ENCODE results near the gene CFH.
A peak's percentile ranks its signal among the peaks of the same experiment; 100 is the strongest.
"Not testable (repeated sequence)": the region's sequence is repeated elsewhere in the genome, so short reads cannot be mapped to it uniquely, and the experiment has no call there.

Gene CFH

GRCh38 chr1:196773713-196774112 lies 121.9 kb downstream of the CFH start:
- DNase-seq, result no peak

DNA sequence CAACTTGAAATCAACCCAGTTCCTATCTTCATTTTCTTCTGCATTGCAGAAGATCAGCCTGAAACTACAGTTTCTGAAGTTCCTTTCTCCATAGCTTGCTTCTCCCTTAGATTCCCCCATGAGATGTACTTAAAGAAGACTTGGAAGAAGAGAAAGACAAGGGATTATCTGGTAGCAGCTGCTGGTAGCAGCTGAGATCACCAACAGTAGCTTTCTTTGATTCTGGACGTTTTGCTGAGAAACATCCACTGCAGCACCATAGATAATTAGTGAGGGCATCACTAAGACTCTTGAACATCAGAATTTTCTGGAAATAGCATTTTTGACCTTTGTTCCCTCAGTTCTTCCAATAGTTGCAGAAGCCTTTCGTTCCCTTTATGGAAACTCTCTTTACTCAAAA lies 122.3 kb downstream of the CFH start:
- no peak for DNase-seq

- DNase-seq, result no peak
These were observed 122.8 kb downstream of the CFH start, which contains the start of gene CFHR3 for GRCh38 chr1:196774603-196775002. Gene CFHR3, plus strand, starts transcription at chr1:196774840. Its CDS starts 47 bp downstream, at chr1:196774887.

DNA sequence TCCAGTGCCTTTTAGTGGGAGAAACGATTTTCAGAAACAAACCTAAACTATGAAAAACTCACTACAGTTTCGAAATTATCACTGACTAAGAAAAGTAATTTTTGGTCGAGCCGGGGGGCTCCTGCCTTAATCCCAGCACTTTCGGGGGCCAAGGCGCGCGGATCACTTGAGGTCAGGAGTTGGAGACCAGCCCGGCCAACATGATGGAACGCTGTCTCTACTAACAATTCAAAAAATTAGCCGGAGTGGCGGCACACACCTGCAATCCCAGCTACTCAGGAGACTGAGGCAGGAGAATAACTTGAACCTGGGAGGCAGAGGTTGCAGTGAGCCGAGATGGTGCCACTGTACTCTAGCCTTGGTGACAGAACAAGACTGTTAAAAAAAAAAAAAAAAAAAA lies 125.8 kb downstream of the CFH start:
- no peak for DNase-seq

DNA sequence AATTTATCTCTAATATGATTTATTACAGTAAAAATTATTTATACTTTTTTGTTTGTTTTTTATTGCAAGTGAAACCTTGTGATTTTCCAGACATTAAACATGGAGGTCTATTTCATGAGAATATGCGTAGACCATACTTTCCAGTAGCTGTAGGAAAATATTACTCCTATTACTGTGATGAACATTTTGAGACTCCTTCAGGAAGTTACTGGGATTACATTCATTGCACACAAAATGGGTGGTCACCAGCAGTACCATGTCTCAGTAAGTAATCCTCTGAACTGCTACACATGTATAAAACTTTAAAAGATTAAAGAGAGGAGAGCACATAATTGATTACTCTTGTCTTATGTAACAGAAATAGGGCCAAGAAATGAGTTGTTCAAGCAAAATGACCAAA lies 127.2 kb downstream of the CFH start:
- DNase-seq, result no peak

- not testable (repeated sequence) for DNase-seq
These were observed 139.4 kb downstream of the CFH start for GRCh38 chr1:196791252-196791651.

DNA sequence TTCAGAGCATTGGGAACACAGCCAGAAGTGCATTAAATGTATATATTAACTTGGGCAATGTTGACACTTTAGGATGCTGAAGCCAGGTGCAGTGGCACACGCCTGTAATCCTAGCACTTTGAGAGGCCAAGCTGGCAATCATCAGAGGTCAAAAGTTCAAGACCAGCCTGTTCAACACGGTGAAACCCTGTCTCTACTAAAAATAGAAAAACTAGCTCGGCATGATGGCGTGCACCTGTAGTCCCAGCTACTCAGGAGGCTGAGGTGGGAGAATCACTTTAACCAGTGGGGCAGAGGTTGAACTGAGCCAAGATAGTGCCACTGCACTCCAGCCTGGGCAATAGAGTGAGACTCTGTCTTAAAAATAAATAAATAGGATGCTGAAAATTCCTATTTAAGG lies 142.3 kb downstream of the CFH start:
- peak; percentile 69 for DNase-seq

Data from NCI-H774 (cell line).